Endometrial microvascular endothelial cells (primary cell): Measurements from ENCODE around the gene TEX13B. TPM values are rescaled to one million over a fixed set of nuclear protein-coding genes. Genes with fewer than 3 reads are reported as not detected.
"Not testable (repeated sequence)": the region's sequence is repeated elsewhere in the genome, so short reads cannot be mapped to it uniquely, and the experiment has no call there.

Experiments used
- in situ Hi-C: cut with HindIII; loops from 2 replicates; pipeline ENCODE4 v1.10.0; 2017; ENCODE audit warnings: low sequenced_read_pairs, low pct_unique_long_range_greater_than_20kb; ENCODE audit errors: inconsistent ontology term
- total RNA-seq: library from RNA; depleted of rRNA; stranded (reverse); fragments of >200 nt; gene quantifications from one replicate; pipeline ENCODE4 v1.2.3, GENCODE V29; 2015; ENCODE audit errors: inconsistent ontology term

Gene TEX13B
- total RNA-seq, 1 donor from 2014 or later: not detected

DNA sequence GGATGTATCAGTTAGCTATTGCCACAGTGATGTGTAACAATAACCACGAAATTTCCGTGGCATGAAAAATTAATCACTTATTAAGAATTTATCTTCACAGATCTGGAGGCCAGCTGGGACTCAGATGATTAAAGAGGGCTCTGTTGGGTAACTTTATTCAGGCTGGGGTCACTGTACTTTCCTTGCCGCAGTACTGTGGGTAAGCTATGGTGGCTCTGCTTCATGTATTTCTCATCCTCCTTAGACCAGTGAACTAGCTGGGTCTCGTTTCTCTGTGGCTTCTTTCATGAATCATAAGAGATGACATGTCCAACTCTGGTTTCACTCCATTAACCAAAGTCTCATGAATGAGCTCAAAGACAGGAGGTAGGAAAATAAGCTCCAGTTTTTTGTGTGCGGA, 13.5 kb downstream of the TEX13B start:
- in situ Hi-C loops: no loop called here

DNA sequence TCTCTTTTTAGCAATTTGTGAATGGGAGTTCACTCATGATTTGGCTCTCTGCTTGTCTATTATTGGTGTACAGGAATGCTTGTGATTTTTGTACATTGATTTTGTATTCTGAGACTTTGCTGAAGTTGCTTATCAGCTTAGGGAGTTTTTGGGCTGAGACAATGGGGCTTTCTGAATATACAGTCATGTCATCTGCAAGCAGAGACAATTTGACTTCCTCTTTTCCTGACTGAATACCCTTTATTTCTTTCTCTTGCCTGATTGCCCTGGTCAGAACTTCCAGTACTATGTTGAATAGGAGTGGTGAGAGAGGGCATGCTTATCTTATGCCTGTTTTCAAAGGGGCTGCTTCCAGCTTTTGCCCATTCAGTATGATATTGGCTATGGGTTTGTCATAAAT, 26.8 kb downstream of the TEX13B start:
- in situ Hi-C loops: not testable (repeated sequence)

DNA sequence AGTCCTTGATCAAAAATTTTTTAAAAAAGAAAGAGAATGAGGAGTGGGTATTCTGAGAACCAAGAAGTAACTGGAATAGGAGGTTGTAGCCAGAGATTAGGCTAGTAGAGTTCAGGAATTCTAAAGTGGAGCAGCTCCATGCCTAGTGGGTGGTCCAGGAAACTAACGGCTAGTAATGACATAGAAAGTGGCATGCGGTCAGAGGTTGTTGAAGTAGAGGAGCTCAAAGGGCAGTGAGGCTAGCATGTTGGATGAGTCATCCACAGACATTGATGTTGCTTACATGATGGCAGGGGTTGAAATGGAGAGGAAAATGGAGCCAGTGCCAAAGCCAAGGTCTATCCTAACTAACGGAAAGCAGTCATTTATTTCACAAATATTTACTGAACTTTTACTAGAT, 42.1 kb downstream of the TEX13B start:
- in situ Hi-C loops: no loop called here

DNA sequence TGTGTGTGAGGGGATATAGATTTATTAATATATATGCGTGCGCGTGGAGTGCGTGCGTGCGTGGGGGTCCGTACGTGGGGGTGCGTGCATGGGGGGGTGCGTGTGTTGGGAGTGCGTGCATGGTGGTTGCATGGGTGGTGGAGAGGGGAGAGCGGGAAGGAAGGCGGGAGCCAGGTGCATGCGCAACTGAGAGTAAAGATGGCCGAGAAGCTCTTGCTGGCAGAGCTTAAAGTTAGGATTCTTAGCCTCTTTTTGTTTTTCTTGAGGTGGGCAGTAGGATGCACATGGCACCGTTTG, 45.8 kb downstream of the TEX13B start:
- in situ Hi-C loops: no loop called here

DNA sequence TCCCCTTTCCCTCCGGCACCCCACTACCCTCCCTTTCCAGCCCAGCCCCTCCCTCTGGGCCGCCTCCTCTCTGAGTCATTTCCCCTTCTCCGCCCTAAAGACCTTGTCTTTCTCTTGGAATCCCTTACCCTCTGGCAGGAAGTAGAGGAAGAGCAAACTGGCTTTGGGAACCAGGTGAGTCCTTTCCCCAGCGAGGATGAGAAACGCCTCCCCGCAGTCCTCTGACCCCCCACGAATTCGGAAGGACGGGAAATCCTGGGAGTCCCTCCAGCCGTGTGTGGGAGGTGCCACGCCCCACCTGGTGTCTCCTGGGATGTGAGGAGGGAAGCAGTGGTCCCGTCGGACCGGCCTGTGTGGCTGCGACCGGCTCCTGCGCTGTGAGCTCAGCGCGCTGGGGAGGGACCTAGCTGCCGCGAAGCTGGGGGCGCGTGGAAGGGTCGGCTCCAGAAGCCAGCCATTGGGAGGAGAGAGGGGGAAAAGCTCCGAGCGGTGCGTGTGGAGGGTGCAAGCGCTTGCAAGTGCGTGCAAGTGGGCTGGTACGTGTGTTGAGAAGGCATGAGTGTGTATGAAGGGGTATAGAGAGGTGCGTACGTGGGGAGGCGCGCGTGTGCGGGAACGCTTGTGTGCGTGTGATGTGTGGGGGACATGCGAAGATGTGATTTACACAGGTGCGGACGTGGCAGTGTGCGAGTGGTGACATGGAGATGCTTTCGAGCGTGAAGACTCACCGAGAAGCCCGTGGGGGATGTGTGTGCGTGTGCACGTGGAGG, 46.3 kb downstream of the TEX13B start:
- in situ Hi-C loops: no loop called here

DNA sequence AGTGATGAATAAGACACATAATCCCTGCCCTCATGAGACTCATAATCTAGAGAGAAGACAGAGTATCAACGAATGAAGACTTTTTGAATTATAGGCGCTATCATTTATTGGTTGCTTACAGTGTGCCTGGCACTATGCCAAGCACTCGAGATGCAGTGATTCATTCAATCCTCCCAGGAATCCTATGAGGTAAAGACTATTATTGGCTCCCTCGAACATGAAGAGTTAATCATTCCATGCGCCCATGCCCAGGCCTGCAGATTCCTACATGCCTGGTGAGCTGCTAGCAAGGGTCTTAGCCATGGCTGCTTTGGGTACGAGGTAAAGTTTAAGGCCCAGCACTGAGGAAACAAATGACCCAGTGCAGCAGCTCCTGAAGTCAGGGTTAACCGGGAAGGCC, 47.0 kb downstream of the TEX13B start:
- in situ Hi-C loops: no loop called here

DNA sequence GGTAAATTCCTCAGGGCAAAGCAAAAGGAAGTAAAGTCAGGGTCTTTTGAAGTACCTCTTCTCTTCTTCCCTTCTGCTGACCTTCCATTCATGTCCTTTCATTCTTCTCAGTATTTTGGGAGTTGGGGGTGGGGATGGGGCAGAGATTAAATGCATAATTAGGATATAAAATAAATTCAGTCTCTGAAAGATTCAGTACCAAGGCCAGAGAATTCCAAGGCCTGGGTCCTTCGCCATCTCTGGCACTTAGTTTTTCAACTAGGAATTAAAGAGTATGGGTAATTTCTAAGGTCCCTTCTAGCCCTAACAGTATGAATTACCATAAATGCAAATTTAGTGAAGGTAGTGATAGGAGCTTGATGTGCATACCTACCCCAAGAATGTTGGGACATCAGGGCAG, 47.9 kb downstream of the TEX13B start:
- in situ Hi-C loops: no loop called here

Other genes with a start within 250 kb of the TEX13B start
- gene TSC22D3, start 206.6 kb downstream of the TEX13B start, total RNA-seq: 24.6 TPM
- not detected for gene NCBP2L, start 204.6 kb downstream of the TEX13B start, total RNA-seq
- gene MID2, start 156.5 kb downstream of the TEX13B start, total RNA-seq: 37.9 TPM
- gene VSIG1, start 62.7 kb upstream of the TEX13B start, total RNA-seq: 8.0 TPM
- 156 TPM for gene PSMD10, start 109.2 kb upstream of the TEX13B start, total RNA-seq
- 87.9 TPM for gene ATG4A, start 109.4 kb upstream of the TEX13B start, total RNA-seq